ENCODE results near the gene KIAA0586.
"Not testable (repeated sequence)": the region's sequence is repeated elsewhere in the genome, so short reads cannot be mapped to it uniquely, and the experiment has no call there.

KIAA0586 gene

DNA sequence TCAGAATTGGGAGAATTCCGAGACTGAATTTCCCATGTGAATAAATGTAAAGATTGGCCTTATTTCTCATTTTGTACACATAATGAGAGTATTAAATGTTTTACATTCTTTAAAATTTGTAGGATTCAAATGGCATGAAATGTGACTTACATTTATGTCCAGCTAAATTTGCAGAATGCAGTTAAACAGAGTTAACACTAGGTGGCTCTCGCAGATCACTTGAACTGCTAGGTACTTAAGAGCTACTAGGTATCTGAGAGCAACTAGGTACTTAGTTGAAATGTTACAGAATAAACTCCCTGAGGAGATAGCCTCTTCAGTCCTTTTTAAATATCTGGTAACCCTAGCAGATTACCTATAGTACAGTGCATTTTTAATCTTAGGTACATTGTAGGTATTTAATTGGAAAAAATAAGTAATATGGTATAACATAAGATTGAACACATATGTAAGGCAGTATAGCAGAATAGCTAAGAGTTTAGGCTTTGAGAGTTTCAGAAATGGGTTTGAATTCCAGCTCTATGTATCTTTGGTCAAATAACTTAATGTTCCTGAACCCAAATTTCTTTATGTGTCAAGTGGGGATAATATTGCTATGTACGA is 73.8 kb downstream of the KIAA0586 start:
- Histone ChIP-seq H3K4me1 (ENCODE audit: insufficient read depth, low read length) (no peaks in the 10 kb centered on the region), H3K27me3 (ENCODE audit: insufficient read depth, low read length) (no peaks in the 10 kb centered on the region), H3K9me3 (ENCODE audit: insufficient read depth, low read depth, low read length) (no peaks in the 10 kb centered on the region), H3K36me3 (ENCODE audit: insufficient read depth, low read length) (peaks cover 39% of the 10 kb centered on the region), H3K9ac (ENCODE audit: low read depth, low read length) (no peak overlapping the region), H3K4me3 (ENCODE audit: low read length) (no peak overlapping the region), H3K27ac (ENCODE audit: low read depth, low read length) (no peak overlapping the region)
- WGBS = 21% methylated on average over 2 of the region's 3 CpGs

DNA sequence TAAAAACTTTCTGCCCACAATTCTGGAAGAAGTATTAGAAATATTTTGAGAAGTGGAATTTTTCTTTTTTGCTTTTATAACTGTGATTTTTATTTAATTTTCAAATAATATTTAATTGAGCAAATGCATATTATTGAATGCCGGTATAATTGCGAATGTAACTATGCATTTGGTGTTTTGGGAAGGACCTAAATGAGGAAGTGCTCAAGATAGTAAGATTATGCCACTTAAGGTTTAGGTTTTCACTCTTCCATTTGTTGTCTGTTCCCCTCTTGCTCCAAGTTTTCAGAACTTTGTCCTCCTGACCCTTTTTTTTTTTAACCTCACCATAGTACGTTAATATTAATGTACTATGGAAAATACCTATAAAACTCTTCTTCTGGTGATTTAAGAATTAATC is 85.8 kb downstream of the KIAA0586 start:
- H3K9ac ChIP-seq (ENCODE audit: low read depth, low read length) = no peak overlapping the region
- H3K9me3 ChIP-seq (ENCODE audit: insufficient read depth, low read depth, low read length) = peaks cover 7% of the 10 kb centered on the region; the same call in 1 of the 2 replicates
- H3K36me3 ChIP-seq (ENCODE audit: insufficient read depth, low read length) = peaks cover 32% of the 10 kb centered on the region
- H3K27ac ChIP-seq (ENCODE audit: low read depth, low read length) = no peak overlapping the region
- no peak overlapping the region for H3K4me3 ChIP-seq (ENCODE audit: low read length)
- no peaks in the 10 kb centered on the region for H3K4me1 ChIP-seq (ENCODE audit: insufficient read depth, low read length)
- H3K27me3 ChIP-seq (ENCODE audit: insufficient read depth, low read length) = no peaks in the 10 kb centered on the region
- WGBS = 93% methylated on average over 2 of the region's 3 CpGs

DNA sequence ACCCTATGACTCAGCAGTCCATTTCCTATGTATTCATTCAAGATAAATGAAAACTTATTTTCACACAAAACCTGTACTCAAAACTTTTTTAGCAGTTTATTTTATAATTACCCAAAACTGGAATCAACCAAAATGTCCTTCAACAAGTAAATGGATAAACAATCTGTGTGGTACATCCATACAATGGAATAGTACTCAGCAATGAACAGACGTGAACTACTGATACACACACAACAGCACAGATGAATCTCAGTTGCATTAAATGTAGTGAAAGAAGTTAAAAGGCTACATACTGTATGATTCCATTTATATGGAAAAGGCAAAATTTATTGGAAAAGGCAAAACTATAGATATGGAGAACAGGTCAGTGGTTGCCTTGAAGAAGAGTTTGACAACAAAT is 90.1 kb downstream of the KIAA0586 start:
- WGBS = no CpG with 5 or more reads among the region's 1 CpG

DNA sequence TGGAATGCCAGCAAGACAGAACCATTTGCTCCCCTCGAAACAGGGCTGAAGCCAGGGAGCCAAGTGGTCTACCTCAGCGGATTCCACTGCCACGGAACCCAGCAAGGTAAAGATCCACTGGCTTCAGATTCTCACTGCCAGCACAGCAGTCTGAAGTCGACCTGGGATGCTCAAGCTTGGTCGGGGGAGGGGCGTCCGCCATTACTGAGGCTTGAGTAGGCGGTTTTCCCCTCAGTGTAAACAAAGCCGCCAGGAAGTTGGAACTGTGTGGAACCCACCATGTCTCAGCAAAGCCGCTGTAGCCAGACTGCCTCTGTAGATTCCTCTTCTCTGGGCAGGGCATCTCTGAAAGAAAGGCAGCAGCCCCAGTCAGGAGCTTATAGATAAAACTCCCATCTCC is 98.2 kb downstream of the KIAA0586 start:
- not testable (repeated sequence) for H3K9me3 ChIP-seq (ENCODE audit: insufficient read depth, low read depth, low read length); H3K9ac ChIP-seq (ENCODE audit: low read depth, low read length); H3K27ac ChIP-seq (ENCODE audit: low read depth, low read length); H3K4me3 ChIP-seq (ENCODE audit: low read length); H3K27me3 ChIP-seq (ENCODE audit: insufficient read depth, low read length); H3K4me1 ChIP-seq (ENCODE audit: insufficient read depth, low read length); H3K36me3 ChIP-seq (ENCODE audit: insufficient read depth, low read length)
- WGBS = 95% methylated on average over 10 of the region's 10 CpGs

More for the DNA sequence above, 90.1 kb downstream of the KIAA0586 start:
- H3K27me3 ChIP-seq (ENCODE audit: insufficient read depth, low read length) = no peaks in the 10 kb centered on the region
- H3K27ac ChIP-seq (ENCODE audit: low read depth, low read length) = no peak overlapping the region
- peaks cover 18% of the 10 kb centered on the region for H3K36me3 ChIP-seq (ENCODE audit: insufficient read depth, low read length)
- H3K4me1 ChIP-seq (ENCODE audit: insufficient read depth, low read length) = no peaks in the 10 kb centered on the region
- peaks cover 7% of the 10 kb centered on the region; the same call in 1 of the 2 replicates for H3K9me3 ChIP-seq (ENCODE audit: insufficient read depth, low read depth, low read length)
- H3K4me3 ChIP-seq (ENCODE audit: low read length) = no peak overlapping the region
- H3K9ac ChIP-seq (ENCODE audit: low read depth, low read length) = no peak overlapping the region

DNA sequence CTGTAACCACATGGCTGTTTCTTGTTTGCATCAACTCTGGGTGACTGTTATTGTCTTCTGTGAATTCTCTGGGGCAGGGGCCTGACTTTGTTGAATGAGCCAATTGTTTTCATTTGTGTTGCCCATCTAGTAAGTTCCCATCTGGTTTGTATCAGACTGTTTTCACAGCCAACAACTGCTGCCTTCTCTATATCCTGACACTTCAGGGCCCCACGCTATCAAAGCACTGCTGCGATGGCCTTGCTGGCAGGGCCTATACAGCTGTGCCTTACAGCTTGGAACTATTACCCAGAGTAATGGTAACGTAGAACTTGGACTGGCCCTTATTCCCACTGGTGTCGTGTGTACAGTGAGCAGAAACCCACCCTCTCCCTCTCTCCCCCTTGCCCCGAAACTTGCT is 105.9 kb downstream of the KIAA0586 start:
- Histone ChIP-seq H3K27ac (ENCODE audit: low read depth, low read length) (no peak overlapping the region), H3K9me3 (ENCODE audit: insufficient read depth, low read depth, low read length) (no peaks in the 10 kb centered on the region), H3K27me3 (ENCODE audit: insufficient read depth, low read length) (no peaks in the 10 kb centered on the region), H3K4me1 (ENCODE audit: insufficient read depth, low read length) (peaks cover 5% of the 10 kb centered on the region; the same call in 1 of the 2 replicates), H3K4me3 (ENCODE audit: low read length) (no peak overlapping the region), H3K36me3 (ENCODE audit: insufficient read depth, low read length) (no peaks in the 10 kb centered on the region), H3K9ac (ENCODE audit: low read depth, low read length) (no peak overlapping the region)
- 91% methylated on average over 4 of the region's 5 CpGs for WGBS

DNA sequence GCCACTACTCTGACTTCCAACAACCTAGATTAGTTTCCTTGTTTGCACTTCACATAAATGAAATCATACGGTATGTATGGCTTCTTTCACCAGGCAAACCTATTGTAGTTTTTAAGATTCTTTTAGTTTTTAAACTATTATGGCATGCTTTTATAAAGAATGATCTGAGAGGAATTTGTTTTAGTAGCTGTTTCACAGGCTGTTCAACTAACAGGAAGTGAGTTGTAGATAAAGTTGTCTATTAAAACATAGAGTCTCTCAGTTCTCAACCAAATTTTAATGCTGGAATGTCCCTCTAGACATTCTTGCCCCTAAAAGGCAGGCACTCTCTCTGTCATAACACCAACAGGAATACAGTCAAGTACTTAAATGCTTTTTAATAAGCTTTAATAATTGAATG is 107.5 kb downstream of the KIAA0586 start:
- no peak overlapping the region for H3K27ac ChIP-seq (ENCODE audit: low read depth, low read length)
- H3K4me1 ChIP-seq (ENCODE audit: insufficient read depth, low read length) = peaks cover 5% of the 10 kb centered on the region; the same call in 1 of the 2 replicates
- no peaks in the 10 kb centered on the region for H3K36me3 ChIP-seq (ENCODE audit: insufficient read depth, low read length)
- no peak overlapping the region for H3K9ac ChIP-seq (ENCODE audit: low read depth, low read length)
- H3K27me3 ChIP-seq (ENCODE audit: insufficient read depth, low read length) = no peaks in the 10 kb centered on the region
- no peak overlapping the region for H3K4me3 ChIP-seq (ENCODE audit: low read length)
- no peaks in the 10 kb centered on the region for H3K9me3 ChIP-seq (ENCODE audit: insufficient read depth, low read depth, low read length)
- WGBS = 100% methylated on average over 1 of the region's 1 CpG

DNA sequence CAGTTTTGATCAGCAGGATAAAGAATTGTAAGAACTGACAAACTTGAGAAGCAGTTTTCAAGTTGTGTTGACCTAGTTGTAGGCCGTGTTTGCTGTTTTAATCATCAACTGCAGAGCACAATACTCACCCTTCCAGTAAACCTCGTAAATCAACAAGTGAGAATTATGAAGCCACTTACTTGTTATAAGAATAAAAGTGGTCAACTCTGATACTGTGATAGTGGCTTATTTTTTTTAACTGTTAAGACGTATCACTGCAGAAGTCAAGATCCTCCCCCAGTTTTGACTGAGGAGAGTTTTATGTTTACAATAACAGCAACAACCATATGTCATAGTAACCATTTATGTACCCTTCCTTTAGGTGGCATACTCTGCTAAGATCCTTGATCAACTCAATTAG is 109.5 kb downstream of the KIAA0586 start:
- peaks cover 5% of the 10 kb centered on the region; the same call in 1 of the 2 replicates for H3K4me1 ChIP-seq (ENCODE audit: insufficient read depth, low read length)
- H3K9me3 ChIP-seq (ENCODE audit: insufficient read depth, low read depth, low read length) = no peaks in the 10 kb centered on the region
- H3K9ac ChIP-seq (ENCODE audit: low read depth, low read length) = no peak overlapping the region
- no peak overlapping the region for H3K4me3 ChIP-seq (ENCODE audit: low read length)
- H3K27me3 ChIP-seq (ENCODE audit: insufficient read depth, low read length) = no peaks in the 10 kb centered on the region
- WGBS = 88% methylated on average over 1 of the region's 3 CpGs
- no peak overlapping the region for H3K27ac ChIP-seq (ENCODE audit: low read depth, low read length)
- no peaks in the 10 kb centered on the region for H3K36me3 ChIP-seq (ENCODE audit: insufficient read depth, low read length)

DNA sequence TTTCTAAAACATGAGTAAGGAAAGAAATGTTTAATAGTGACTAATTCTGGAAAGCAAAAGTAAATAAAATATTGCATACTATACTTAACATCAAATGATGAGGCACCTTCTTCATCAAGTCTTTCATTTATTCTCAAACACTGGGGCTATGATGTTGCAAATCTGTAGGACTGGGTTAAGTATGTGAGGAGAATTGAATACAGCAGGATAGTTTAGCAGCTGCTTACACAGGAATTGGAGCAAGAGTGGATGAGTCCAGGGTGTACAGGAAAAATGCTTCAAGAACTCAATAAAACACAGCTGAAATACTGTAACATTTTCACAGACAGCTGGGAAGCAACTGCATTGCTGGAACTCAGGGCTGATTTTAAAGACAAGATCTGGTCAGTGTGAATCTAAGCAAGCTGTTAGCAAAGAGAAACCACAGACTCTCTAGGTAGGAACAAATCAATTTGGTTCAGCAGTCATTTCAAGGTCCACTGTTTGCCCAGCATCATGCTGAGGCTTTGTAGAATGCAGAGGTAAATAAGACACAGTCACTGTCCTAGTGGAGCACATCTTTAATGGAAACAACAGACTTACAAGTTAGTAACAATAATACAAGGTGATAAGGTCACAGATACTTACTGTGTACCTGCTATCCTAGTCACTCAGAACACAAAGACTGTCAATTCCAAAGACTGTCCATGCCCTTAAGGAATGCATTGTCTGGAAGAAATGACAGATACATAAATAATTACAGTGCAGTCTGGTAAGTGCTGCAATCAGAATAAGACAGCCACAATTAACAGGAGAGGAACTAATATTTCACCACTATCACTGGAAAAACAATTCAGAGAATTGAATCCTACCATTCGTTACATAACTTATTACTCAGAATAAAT is 113.5 kb downstream of the KIAA0586 start:
- H3K4me1 ChIP-seq (ENCODE audit: insufficient read depth, low read length) = no peaks in the 10 kb centered on the region; the same call in 1 of the 2 replicates
- H3K27ac ChIP-seq (ENCODE audit: low read depth, low read length) = no peak overlapping the region
- no CpG with 5 or more reads among the region's 1 CpG for WGBS
- H3K4me3 ChIP-seq (ENCODE audit: low read length) = no peak overlapping the region
- no peaks in the 10 kb centered on the region for H3K36me3 ChIP-seq (ENCODE audit: insufficient read depth, low read length)
- H3K9ac ChIP-seq (ENCODE audit: low read depth, low read length) = no peak overlapping the region
- no peaks in the 10 kb centered on the region for H3K27me3 ChIP-seq (ENCODE audit: insufficient read depth, low read length)
- no peaks in the 10 kb centered on the region for H3K9me3 ChIP-seq (ENCODE audit: insufficient read depth, low read depth, low read length)

DNA sequence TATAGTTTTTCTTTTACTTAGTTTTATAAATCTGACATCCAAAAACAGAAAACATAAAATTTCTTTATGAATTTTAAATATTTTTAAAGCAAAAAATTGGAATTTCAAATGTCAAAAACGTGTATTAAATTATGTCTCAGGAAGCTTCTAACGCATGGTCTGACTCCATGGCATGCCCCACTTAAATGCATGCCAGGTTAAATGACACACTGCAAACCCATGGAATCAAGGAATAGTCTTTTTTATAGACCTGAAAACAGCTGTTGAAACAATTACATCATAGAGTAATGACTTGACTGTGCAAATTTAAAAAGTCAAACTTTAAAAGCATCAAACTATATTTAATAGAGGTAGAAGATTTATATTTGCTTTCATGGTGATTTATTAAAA is 114.1 kb downstream of the KIAA0586 start:
- Histone ChIP-seq H3K27me3 (ENCODE audit: insufficient read depth, low read length) (no peaks in the 10 kb centered on the region), H3K9me3 (ENCODE audit: insufficient read depth, low read depth, low read length) (no peaks in the 10 kb centered on the region), H3K4me1 (ENCODE audit: insufficient read depth, low read length) (no peaks in the 10 kb centered on the region; the same call in 1 of the 2 replicates), H3K27ac (ENCODE audit: low read depth, low read length) (no peak overlapping the region), H3K9ac (ENCODE audit: low read depth, low read length) (no peak overlapping the region), H3K36me3 (ENCODE audit: insufficient read depth, low read length) (no peaks in the 10 kb centered on the region), H3K4me3 (ENCODE audit: low read length) (no peak overlapping the region)
- WGBS = 92% methylated on average over 2 of the region's 2 CpGs

DNA sequence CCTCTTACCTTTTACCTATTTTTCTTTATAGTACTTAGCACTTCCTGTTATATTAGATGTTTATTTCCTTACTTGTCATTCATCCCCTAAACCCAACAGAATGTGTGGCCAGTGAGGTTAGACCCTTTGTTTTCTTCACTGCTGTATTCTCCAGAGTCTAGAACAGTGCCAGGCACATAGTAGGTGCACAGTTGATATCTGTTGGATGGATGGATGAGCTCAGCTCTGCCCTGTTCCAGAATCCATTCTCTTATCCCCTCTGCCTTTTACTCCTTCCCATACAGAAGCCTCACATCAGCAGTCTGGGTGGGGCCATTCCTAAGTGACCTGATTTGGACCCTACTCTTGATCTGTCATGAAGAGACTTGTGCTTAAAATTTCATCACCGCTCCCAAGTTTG is 115.7 kb downstream of the KIAA0586 start:
- Histone ChIP-seq H3K4me3 (ENCODE audit: low read length) (no peak overlapping the region), H3K27me3 (ENCODE audit: insufficient read depth, low read length) (no peaks in the 10 kb centered on the region), H3K36me3 (ENCODE audit: insufficient read depth, low read length) (no peaks in the 10 kb centered on the region), H3K4me1 (ENCODE audit: insufficient read depth, low read length) (no peaks in the 10 kb centered on the region; the same call in 1 of the 2 replicates), H3K9me3 (ENCODE audit: insufficient read depth, low read depth, low read length) (no peaks in the 10 kb centered on the region), H3K9ac (ENCODE audit: low read depth, low read length) (no peak overlapping the region), H3K27ac (ENCODE audit: low read depth, low read length) (no peak overlapping the region)
- 95% methylated on average over 1 of the region's 1 CpG for WGBS

DNA sequence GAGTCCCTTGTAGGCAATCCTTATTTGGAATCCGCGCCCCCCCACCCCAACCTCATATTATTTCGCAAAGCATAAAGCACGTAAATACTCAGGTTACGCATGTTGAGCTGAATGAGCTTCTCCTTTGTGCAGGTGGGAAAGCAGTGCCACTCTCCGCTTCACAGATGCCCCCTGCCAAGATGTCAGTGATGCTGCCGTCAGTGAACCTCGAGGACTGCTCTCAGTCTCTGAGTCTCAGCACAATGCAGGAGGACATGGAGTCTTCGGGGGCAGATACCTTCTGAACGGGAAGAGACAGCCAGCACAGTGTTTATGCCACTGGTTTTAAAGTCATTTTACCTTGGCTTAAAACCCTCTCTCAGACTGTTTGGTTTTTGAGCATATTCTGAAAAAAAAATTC is 120.1 kb downstream of the KIAA0586 start:
- no peaks in the 10 kb centered on the region for H3K4me1 ChIP-seq (ENCODE audit: insufficient read depth, low read length)
- no peaks in the 10 kb centered on the region for H3K9me3 ChIP-seq (ENCODE audit: insufficient read depth, low read depth, low read length)
- no peaks in the 10 kb centered on the region for H3K36me3 ChIP-seq (ENCODE audit: insufficient read depth, low read length)
- no peak overlapping the region for H3K4me3 ChIP-seq (ENCODE audit: low read length)
- no peaks in the 10 kb centered on the region for H3K27me3 ChIP-seq (ENCODE audit: insufficient read depth, low read length)
- H3K27ac ChIP-seq (ENCODE audit: low read depth, low read length) = no peak overlapping the region
- H3K9ac ChIP-seq (ENCODE audit: low read depth, low read length) = no peak overlapping the region
- 84% methylated on average over 10 of the region's 10 CpGs for WGBS
